Esophagus muscularis mucosa (tissue), 3 donors: ENCODE data around the gene SCAF8.

Experiments
- CTCF ChIP-seq, 3 experiments: fragments of 200-600 bp in 2 of 3; fragments of 450-650 bp in 1 of 3; sonication (generic) in 2 of 3; IDR thresholded peaks; one replicate each; pipeline ENCODE4 v1.5.1; 2017 to 2019; ENCODE audit warnings: antibody characterized with exemption in 3 of 3, mild to moderate bottlenecking in 2 of 3, moderate library complexity in 1 of 3
- POLR2A ChIP-seq: fragments of 450-650 bp; IDR thresholded peaks from one replicate; pipeline ENCODE4 v1.6.1; 2017; ENCODE audit warnings: antibody characterized with exemption, moderate library complexity, mild to moderate bottlenecking, low read depth

GRCh38 chr6:154733626-154734382 is 588 bp downstream of the SCAF8 start:
- no peak for TF ChIP-seq CTCF (IDR thresholded peaks at IDR 0.05)
- no peak for TF ChIP-seq POLR2A
